Caki2 (cell line): Measurements from ENCODE around the gene NACC1. TPM values are rescaled to one million over a fixed set of nuclear protein-coding genes. Genes with fewer than 3 reads are reported as not detected.

Experiments used
- DNase-seq: peaks from one replicate; pipeline ENCODE4 v3.0.0-alpha.2; 2015; ENCODE audit warnings: low read depth
- in situ Hi-C: cut with HindIII; loops from 2 replicates; pipeline ENCODE4 v1.10.0; 2016; ENCODE audit warnings: low sequenced_read_pairs, low pct_unique_long_range_greater_than_20kb, mixed read lengths
- total RNA-seq: library from RNA; depleted of rRNA; stranded (reverse); fragments of >200 nt; shearing (Covaris generic); gene quantifications from 2 replicates; pipeline ENCODE4 v1.2.3, GENCODE V29; 2014; ENCODE audit warnings: low replicate concordance

NACC1 gene
- total RNA-seq, 1 experiment from 2014 or later: 59.3 TPM

DNA sequence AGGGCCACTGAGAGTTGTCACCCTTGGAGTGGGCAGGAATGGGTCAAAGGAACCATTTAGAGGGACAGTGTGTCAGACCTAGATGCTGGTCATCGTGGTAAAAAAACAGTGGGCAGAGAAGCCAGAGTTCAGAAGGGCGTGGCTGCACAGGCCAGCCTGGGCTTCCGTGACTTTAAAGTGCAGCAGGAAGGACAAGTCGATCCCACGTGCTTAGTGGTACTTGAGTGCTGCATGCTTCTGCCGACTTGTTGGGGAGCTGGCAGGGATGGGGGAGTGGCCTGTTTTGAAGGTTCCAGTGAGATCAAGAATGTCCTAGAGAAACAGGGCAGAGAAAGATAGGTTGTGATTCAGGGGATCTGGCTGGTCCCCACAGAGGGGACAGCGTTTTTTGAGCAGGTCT is 32.4 kb upstream of the NACC1 start:
- DNase-seq: no peak
- in situ Hi-C loops: no loop called here

DNA sequence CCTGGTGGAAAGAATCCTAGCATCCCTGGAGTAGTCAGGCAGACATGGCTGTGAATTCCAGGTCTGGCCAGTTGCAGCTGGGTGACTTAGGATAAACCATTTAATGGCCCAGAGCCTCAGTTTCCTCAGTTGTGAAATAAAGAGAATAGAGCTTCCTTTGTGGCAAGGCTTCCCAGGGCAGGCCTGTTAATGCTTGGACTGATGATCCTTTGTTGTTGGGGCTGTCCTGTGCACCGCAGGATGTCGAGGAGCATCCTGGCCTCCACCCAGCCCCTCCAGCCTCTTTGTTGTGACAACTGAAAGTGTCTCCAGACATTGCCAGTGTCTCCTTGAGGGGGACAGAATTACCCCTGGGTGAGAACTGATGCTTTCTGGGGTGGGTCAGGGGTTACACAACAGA is 31.7 kb upstream of the NACC1 start:
- in situ Hi-C loops: no loop called here

GRCh38 chr19:13087295-13087694 is 30.8 kb upstream of the NACC1 start:
- in situ Hi-C loops: no loop called here
- DNase-seq: no peak

More for the DNA sequence above, 31.7 kb upstream of the NACC1 start:
- no peak for DNase-seq

- in situ Hi-C loops: no loop called here
- no peak for DNase-seq
Observed at GRCh38 chr19:13087795-13088537, 30.1 kb upstream of the NACC1 start.

DNA sequence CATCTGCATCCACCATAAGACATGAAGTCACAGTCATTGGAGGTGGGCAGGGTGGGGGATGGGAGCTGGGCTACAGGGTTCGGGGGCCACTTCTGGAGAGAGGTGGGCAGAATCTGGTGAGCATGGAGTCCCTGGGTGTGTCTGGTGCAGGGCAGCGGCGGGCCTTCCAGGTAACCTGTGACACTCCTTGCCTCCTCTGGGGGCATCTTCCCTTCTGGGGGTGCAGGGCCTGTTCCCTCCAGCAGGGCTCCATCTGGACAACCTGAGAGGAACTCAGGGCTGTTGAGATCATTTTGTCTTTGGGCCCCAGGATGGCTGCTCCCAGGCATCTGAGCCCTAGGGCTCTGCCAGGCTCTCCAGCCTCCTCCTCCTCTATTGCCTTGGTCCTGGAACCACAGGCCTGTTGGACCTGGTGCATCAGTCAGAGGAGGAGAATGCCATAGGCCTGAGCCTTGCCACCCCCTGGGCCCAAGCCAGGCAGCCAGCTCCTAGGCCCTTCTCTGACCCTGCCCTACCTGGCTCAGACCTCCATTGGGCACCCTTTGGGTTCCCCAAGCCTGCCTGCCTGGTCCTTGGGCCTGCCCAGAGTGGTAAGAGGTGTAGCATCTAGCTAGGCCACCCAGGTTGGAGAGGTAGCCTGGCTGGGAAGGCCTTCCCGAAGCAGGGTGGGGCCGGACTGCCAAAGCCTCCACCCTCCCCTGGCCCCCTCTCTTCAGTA is 28.8 kb upstream of the NACC1 start:
- no peak for DNase-seq
- in situ Hi-C loops: no loop called here

- in situ Hi-C loops: no loop called here
- no peak for DNase-seq
Observed at GRCh38 chr19:13089857-13090507, 28.1 kb upstream of the NACC1 start.

DNA sequence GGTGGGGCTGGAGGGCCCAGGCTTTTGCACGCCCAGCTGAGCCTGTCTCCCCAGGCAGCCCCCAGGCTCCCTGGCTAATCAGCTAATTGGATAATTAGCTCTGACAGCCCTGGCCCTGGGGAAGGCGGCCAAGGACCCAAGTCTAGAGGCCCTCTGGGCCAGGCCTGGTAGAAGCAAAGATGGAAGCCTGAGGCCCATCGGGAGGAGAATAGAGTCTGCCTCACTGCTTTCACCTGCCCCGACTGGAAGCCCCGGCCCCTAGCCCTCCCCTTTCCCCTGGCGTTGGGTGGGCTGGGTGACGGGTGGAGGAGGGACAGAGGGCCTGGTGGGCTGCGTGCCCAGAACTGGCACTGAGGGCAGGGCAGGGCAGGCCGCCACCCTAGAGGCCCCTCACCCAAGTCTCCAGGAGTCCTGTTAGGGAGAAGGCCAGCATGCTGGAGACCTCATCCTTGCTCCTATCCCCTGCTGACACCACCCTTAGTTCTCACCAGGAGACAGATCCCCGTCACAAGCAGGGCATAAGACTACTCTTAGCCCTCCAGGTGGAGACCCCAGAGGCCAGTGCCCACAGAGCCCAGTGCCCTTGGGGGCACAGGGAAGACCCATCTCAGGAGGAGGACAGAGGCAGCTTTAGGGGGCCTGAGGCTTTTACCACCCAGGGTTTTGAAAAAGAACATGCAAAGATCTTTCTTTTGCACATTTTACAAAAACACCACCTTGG is 27.4 kb upstream of the NACC1 start:
- DNase-seq: no peak
- in situ Hi-C loops: no loop called here

DNA sequence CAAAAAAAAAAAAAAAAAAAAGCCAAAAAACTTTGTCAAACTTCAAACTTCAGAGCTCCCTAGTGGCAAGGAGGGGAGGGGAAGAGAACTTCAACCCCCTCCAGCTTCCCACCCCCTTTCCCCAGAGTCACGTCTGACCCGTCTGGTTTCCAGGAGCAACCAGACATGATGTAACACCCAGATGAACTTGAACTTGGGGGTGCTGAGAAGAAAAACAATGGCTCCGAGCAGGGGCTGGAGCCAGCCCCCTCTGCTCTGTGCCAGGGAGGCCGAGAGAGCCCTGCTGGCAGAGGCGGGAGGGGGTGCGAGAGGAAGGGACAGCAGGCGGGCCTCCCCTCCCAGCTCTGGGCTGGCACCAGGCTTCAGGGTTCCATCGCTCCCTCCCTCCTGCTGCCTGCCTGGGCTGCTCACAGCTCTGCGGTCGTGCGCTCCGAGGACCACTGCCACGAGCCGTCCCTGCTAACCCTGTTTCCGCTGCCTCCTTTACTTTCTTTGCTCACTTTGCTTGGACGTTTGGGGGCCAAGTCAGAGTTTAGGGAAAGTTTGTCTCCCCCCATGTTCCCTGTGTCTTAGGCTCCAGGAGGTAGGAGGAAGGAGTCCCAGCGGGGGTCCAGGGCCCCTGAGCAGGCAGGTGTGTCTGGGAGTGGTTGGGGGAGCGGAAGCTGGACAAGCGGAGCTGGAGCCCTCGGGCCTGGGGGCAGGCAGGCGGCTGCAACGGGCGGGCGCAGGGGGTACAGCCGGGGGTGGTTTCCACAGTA is 26.5 kb upstream of the NACC1 start:
- peak; percentile 34 for DNase-seq
- in situ Hi-C loops: no loop called here

DNA sequence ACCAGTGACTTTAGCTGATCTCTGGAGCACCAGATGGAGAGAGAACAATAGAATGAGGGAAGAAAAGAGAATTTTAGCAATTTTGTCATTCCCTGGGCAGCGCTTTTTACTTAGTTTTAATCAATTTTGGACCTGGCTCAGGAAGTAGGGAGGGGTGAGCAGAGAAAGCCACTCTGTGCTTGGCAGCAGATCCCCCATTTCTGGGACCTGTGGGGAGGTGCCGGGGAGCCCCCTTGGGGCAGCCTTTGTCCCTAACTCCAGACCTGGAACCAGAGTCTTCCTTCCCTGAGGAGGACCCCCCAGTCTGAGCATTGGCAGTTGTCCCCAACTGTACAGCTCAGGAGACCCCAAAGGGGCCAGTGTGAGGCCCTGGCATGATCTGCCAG is 25.9 kb upstream of the NACC1 start:
- DNase-seq: no peak
- in situ Hi-C loops: no loop called here

GRCh38 chr19:13092606-13093235 is 25.3 kb upstream of the NACC1 start:
- no peak for DNase-seq

GRCh38 chr19:13093407-13094105 is 24.5 kb upstream of the NACC1 start:
- in situ Hi-C loops: no loop called here
- peak; percentile 68 for DNase-seq

More at GRCh38 chr19:13092606-13093235, 25.3 kb upstream of the NACC1 start:
- in situ Hi-C loops: no loop called here

DNA sequence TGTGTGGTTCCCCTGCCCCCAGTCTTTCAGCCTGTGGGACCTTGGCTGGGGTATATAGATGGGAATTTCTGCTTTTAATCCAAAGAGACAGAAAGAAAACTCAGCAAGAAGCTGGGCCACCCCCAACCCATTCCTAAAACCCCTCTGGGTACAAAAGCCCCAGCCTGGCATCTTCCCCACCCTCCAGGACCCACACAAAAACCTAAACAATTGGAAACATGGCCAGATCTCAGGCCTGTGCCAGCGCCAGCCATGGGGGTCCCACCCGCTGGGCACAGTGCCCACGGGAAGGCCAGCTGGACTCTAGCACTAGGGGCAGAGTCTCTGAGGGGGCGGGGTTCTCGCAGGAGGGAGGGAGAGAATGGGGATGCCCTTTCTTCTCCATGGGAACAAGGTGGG is 24.0 kb upstream of the NACC1 start:
- in situ Hi-C loops: no loop called here
- no peak for DNase-seq

DNA sequence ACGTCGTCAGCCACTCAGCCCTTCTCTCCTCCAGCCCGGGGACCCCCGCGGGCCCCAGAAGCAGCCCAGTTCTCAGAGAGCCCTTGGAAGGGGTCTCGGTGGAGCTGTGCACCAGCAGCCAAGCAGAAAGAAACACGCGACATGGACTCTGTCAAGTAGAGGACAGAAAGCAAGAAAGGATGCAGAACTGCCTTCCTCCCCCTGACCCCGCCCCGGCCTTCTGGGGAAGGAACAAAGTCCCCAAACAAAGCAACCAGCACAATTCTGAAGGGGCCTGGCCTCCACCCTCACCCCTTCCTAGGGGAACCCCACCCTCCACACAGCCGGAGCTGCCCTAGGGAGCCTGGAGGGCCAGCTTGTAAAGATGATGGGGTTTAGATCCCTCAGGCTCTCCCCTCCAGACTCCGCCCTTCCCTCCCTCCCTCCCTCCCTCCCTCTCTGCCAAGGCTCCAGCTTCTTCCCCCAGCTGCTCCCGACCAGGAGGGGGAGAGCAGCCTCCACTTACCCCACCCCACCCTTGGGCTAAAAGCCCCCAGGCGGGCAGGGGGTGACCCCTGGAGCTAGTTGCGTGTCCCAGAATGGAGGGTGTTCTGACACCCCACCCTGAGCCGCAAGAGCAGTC is 23.2 kb upstream of the NACC1 start:
- DNase-seq: no peak
- in situ Hi-C loops: no loop called here

DNA sequence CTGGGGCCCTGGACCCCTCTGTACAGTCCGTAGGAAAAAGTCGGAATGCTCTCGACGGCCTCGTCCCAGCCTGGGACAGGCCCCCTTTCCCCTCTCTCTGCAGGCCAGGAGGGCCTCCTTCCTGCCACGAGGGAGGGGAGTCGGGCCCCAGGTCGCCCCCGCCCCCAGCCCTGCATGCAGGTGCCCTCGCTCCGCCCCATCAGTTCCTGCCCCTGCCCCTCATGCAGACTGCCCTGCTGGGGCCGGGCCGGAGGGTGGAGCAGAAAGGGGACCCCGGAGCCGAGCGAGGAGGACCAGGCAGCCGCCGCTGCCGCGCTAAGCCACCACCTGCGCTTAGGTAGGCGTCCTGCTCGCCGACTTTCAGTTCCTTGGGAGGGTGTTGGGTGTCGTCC is 22.7 kb upstream of the NACC1 start:
- in situ Hi-C loops: no loop called here

DNA sequence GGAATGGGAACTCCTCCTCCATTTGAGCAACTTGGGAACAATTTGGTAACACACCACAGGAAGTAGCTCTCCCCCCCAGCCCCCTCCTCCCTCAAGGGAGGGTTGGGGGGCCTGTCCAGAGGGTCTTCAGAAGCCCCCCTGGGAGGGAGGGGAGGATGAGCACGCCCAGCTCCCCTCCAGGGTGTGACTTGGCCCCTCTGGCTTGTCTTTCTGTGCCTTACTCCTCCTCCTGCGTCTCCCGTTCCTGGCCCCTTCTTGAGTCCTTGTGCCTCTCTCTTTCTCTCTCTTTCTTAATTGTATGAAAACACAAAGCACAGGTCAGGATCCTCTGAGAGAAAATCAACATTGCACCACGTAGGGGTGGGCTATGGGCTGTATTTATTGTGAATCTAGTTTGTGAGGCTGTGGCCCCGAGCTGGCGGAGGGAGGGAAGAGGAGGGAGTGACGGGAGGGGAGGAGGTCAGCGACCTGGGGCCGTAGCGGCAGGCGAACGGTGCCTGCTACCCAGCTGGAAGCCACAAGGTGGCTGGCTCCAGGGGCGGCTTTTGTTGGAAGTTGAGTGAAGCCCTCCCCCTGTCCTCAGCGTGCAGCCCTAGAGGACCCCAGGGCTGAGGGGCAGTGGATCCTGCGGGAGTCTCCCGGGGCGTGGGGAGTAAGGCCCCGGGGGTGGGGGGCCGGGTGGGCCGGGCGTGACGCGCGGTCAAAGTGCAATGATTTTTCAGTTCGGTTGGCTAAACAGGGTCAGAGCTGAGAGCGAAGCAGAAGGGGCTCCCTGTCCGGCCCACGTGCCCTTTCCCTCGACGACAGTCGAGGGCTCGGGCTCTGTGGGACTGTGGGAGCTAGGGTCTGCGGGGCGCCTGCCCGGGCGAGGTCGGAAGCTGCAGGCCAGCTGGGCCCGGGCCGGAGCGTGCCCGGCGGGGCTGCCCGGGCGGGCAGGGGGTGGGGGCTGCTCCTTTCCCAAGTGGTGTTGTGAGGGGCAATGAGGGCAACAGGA is 21.8 kb upstream of the NACC1 start:
- in situ Hi-C loops: no loop called here
- DNase-seq: no peak

More for the DNA sequence above, 22.7 kb upstream of the NACC1 start:
- DNase-seq: no peak

GRCh38 chr19:13097033-13097462 is 21.0 kb upstream of the NACC1 start:
- in situ Hi-C loops: no loop called here
- DNase-seq: no peak
